ENCODE measurements around the gene RRAS2. TPM values are rescaled to one million over a fixed set of nuclear protein-coding genes. Genes with fewer than 3 reads are reported as not detected.

The RRAS2 gene
- total and polyA plus RNA-seq, 2 donors (not counting 3 experiments of a cell fraction or from before 2014, with no cell fraction given) = 30.1 to 80.5 TPM

Other genes starting within 250 kb of the RRAS2 start
- gene COPB1, start 140.6 kb upstream of the RRAS2 start, total RNA-seq = 145 and 146 TPM in 2 replicates
- 47.8 and 61.1 TPM in 2 replicates for gene COPB1, start 140.6 kb upstream of the RRAS2 start, polyA plus RNA-seq
- gene PSMA1, start 161.2 kb upstream of the RRAS2 start, total RNA-seq = 194 and 203 TPM in 2 replicates
- 185 and 220 TPM in 2 replicates for gene PSMA1, start 161.2 kb upstream of the RRAS2 start, polyA plus RNA-seq

Data from endothelial cell of umbilical vein (primary cell).